Thyroid gland (tissue), 4 donors: ENCODE data around the gene ANKRD2.

Experiments used
- POLR2A ChIP-seq, 2 donors: fragments of 450-650 bp; IDR thresholded peaks; one replicate each; pipeline ENCODE4 v1.6.1; 2017; ENCODE audit warnings: antibody characterized with exemption in 2 of 2, mild to moderate bottlenecking in 2 of 2, moderate library complexity in 1 of 2
- TF ChIP-seq, protein P1 (sequence below), 6 experiments: fragments of 200-600 bp in 3 of 6; fragments of 450-650 bp in 3 of 6; sonication (generic) in 3 of 6; IDR thresholded peaks; one replicate each; pipeline ENCODE4 v1.5.1; 2016 to 2019; ENCODE audit warnings: antibody characterized with exemption in 6 of 6, mild to moderate bottlenecking in 2 of 6, inconsistent platforms in 1 of 6, moderate library complexity in 1 of 6

DNA sequence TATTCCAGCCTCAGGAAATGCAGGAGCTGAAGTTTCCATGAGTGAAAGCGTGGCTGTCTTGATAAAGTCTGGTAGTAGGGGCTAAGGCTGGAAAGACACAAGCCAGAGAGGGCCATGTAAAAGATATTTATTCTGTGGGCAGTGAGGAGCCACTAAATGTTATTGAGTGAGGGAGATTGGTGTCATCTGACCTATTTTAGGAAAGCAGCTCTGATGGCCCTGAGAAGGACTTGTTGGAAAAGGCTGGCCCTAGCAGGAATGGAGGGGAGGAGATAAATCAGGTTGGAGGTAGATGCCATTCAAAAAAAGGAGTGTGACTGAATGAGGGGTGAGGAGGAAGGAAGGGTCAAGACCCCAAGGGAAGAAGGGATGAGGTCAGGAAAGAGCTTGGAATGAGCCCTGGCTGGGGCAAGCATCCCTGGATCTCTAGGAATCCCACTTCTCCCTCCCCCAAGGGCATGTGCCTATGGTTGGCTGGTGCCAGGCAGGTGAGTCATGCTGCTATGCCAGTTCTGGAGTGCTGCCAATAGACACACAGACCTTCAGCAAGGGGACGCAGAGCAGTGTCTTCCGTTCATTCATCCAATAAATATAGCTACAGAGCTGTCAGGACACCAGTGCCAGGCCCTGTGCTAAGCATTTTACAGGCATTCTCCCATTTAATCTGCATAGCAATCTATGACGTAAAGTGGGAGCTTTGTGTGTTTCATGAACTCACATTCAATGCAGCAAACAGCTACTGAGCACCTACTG is 2.0 kb downstream of the ANKRD2 start:
- TF ChIP-seq, protein P1, sequence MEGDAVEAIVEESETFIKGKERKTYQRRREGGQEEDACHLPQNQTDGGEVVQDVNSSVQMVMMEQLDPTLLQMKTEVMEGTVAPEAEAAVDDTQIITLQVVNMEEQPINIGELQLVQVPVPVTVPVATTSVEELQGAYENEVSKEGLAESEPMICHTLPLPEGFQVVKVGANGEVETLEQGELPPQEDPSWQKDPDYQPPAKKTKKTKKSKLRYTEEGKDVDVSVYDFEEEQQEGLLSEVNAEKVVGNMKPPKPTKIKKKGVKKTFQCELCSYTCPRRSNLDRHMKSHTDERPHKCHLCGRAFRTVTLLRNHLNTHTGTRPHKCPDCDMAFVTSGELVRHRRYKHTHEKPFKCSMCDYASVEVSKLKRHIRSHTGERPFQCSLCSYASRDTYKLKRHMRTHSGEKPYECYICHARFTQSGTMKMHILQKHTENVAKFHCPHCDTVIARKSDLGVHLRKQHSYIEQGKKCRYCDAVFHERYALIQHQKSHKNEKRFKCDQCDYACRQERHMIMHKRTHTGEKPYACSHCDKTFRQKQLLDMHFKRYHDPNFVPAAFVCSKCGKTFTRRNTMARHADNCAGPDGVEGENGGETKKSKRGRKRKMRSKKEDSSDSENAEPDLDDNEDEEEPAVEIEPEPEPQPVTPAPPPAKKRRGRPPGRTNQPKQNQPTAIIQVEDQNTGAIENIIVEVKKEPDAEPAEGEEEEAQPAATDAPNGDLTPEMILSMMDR (IDR thresholded peaks at IDR 0.05), result no peak
- no peak for TF ChIP-seq POLR2A (IDR thresholded peaks at IDR 0.05)
